Gastroesophageal sphincter (tissue), 4 donors: ENCODE data around the gene RUNX3. TPM values are rescaled to one million over a fixed set of nuclear protein-coding genes. Genes with fewer than 3 reads are reported as not detected.

Source experiments
- ATAC-seq: fragments of 150-250 bp; one replicate; pipeline ENCODE4 v1.9.1; 2016; ENCODE audit warnings: mild to moderate bottlenecking, moderate library complexity
- H3K27ac ChIP-seq, 4 donors: fragments of 200-600 bp; sonication (generic) in 3 of 4; 1 replicate in 3 of 4; 2 replicates in 1 of 4; pipeline ENCODE4 v1.5.1; 2016 to 2019
- H3K27me3 ChIP-seq: fragments of 200-600 bp; sonication (generic); one replicate; pipeline ENCODE4 v1.5.1; 2019
- H3K36me3 ChIP-seq, 2 donors: fragments of 200-600 bp; sonication (generic); one replicate each; pipeline ENCODE4 v1.5.1; 2019; ENCODE audit warnings: control low read depth in 1 of 2
- H3K4me1 ChIP-seq, 3 donors: fragments of 200-600 bp; sonication (generic); 1 replicate in 2 of 3; 2 replicates in 1 of 3; pipeline ENCODE4 v1.5.1; 2016 to 2019; ENCODE audit warnings: control low read depth in 2 of 3
- H3K4me3 ChIP-seq, 2 donors: fragments of 200-600 bp; sonication (generic); one replicate each; pipeline ENCODE4 v1.5.1; 2019; ENCODE audit warnings: mild to moderate bottlenecking in 1 of 2, moderate library complexity in 1 of 2
- H3K9me3 ChIP-seq, 3 donors: fragments of 200-600 bp; sonication (generic); one replicate each; pipeline ENCODE4 v1.5.1; 2017 to 2019; ENCODE audit warnings: control low read depth in 2 of 3
- CTCF ChIP-seq, 4 experiments: fragments of 200-600 bp in 2 of 4; fragments of 450-650 bp in 2 of 4; sonication (generic) in 1 of 4; IDR thresholded peaks; one replicate each; pipeline ENCODE4 v1.5.1; 2017 to 2019; ENCODE audit warnings: antibody characterized with exemption in 4 of 4, mild to moderate bottlenecking in 2 of 4, moderate library complexity in 2 of 4
- EP300 ChIP-seq: sonication (generic); formaldehyde crosslinking; IDR thresholded peaks from one replicate; pipeline ENCODE4 v1.6.1; 2017; ENCODE audit warnings: antibody characterized with exemption, mild to moderate bottlenecking
- POLR2A ChIP-seq, 2 donors: fragments of 450-650 bp; IDR thresholded peaks; one replicate each; pipeline ENCODE4 v1.6.1; 2017; ENCODE audit warnings: antibody characterized with exemption in 2 of 2, mild to moderate bottlenecking in 2 of 2, moderate library complexity in 1 of 2
- POLR2AphosphoS5 ChIP-seq: sonication (generic); formaldehyde crosslinking; IDR thresholded peaks from one replicate; pipeline ENCODE4 v1.6.1; 2017; ENCODE audit warnings: antibody characterized with exemption
- WGBS, 2 donors: methylation state at CpG; one replicate each; pipeline ENCODE4 v1.1.5; 2018; ENCODE audit warnings: low coverage in 1 of 2; 5-methylcytosine and 5-hydroxymethylcytosine counted together
- total RNA-seq, 4 donors: library from RNA; depleted of rRNA; stranded (reverse); fragments of >200 nt; gene quantifications; one replicate each; pipeline ENCODE4 v1.1.0, GENCODE V29; 2016

RUNX3 gene
- total RNA-seq, 4 donors from 2014 or later, result 0.62 to 2.0 (median 1.3) TPM

GRCh38 chr1:24933468-24933867, 3.4 kb upstream of the RUNX3 start:
- Histone ChIP-seq H3K36me3 (no peaks in the 10 kb centered on the region), H3K4me3 (no peak overlapping the region), H3K4me1 (peaks cover 0 to 42% (median 23%) of the 10 kb centered on the region in 3 donors), H3K9me3 (peaks cover 0 to 3% (median 0%) of the 10 kb centered on the region in 3 donors), H3K27ac (no peak overlapping the region), H3K27me3 (peaks cover 77% of the 10 kb centered on the region)
- no peak for ATAC-seq
- WGBS, 2 donors, result 20 to 60% methylated on average over 1 to 2 of the region's 12 CpGs
- TF ChIP-seq POLR2AphosphoS5 (no peak), POLR2A (IDR thresholded peaks at IDR 0.05) (no peak), EP300 (no peak), CTCF (IDR thresholded peaks at IDR 0.05) (no peak)

- peaks cover 83% of the 10 kb centered on the region for H3K27me3 ChIP-seq
- no peak overlapping the region for H3K4me3 ChIP-seq
These were observed 2.7 kb upstream of the RUNX3 start for GRCh38 chr1:24932725-24933294.

GRCh38 chr1:24932284-24932683, 2.2 kb upstream of the RUNX3 start:
- TF ChIP-seq CTCF (IDR thresholded peaks at IDR 0.05) (peak in 3 of 4 experiments; percentile 45 to 94 (median 57)), POLR2A (IDR thresholded peaks at IDR 0.05) (no peak)
- Histone ChIP-seq H3K4me1 (peaks cover 0 to 47% (median 23%) of the 10 kb centered on the region in 3 donors), H3K4me3 (peak overlapping the region in 1 of 2 donors; percentile 33), H3K36me3 (no peaks in the 10 kb centered on the region), H3K27me3 (peaks cover 89% of the 10 kb centered on the region), H3K27ac (no peak overlapping the region), H3K9me3 (no peaks in the 10 kb centered on the region)
- WGBS, 2 donors, result 20 to 31% methylated on average over 1 to 6 of the region's 34 CpGs
- ATAC-seq, result peak; percentile 44

More at GRCh38 chr1:24932725-24933294, 2.7 kb upstream of the RUNX3 start:
- no peak overlapping the region for H3K27ac ChIP-seq
- no peaks in the 10 kb centered on the region for H3K36me3 ChIP-seq
- TF ChIP-seq EP300, result no peak
- TF ChIP-seq POLR2AphosphoS5, result no peak
- no peak for TF ChIP-seq CTCF (IDR thresholded peaks at IDR 0.05)
- no peak for TF ChIP-seq POLR2A (IDR thresholded peaks at IDR 0.05)
- WGBS, 2 donors, result 43 to 71% methylated on average over 1 to 11 of the region's 13 CpGs
- no peak for ATAC-seq
- H3K4me1 ChIP-seq, result peaks cover 0 to 47% (median 23%) of the 10 kb centered on the region in 3 donors
- no peaks in the 10 kb centered on the region for H3K9me3 ChIP-seq

- no CpG with 5 or more reads among the region's 63 CpGs for WGBS, 2 donors
- no peak for ATAC-seq
- H3K36me3 ChIP-seq, result no peaks in the 10 kb centered on the region
- no peaks in the 10 kb centered on the region for H3K9me3 ChIP-seq
- peaks cover 0 to 47% (median 23%) of the 10 kb centered on the region in 3 donors for H3K4me1 ChIP-seq
- H3K27me3 ChIP-seq, result peaks cover 95% of the 10 kb centered on the region
- peak; percentile 13 for TF ChIP-seq POLR2AphosphoS5
- TF ChIP-seq POLR2A (IDR thresholded peaks at IDR 0.05), result no peak
- TF ChIP-seq CTCF (IDR thresholded peaks at IDR 0.05), result no peak
- TF ChIP-seq EP300, result no peak
- H3K27ac ChIP-seq, result no peak overlapping the region
- H3K4me3 ChIP-seq, result peak overlapping the region in 1 of 2 donors; percentile 33
These were observed 1.6 kb upstream of the RUNX3 start for GRCh38 chr1:24931468-24932231.

GRCh38 chr1:24931146-24931467, 1.0 kb upstream of the RUNX3 start:
- H3K36me3 ChIP-seq, result no peaks in the 10 kb centered on the region
- peaks cover 100% of the 10 kb centered on the region for H3K27me3 ChIP-seq
- no peaks in the 10 kb centered on the region for H3K9me3 ChIP-seq
- H3K4me1 ChIP-seq, result peaks cover 0 to 47% (median 23%) of the 10 kb centered on the region in 3 donors
- H3K27ac ChIP-seq, result no peak overlapping the region
- 0% methylated on average over 3 of the region's 21 CpGs; no CpG with 5 or more reads in 1 of the 2 donors for WGBS, 2 donors
- H3K4me3 ChIP-seq, result no peak overlapping the region
- no peak for ATAC-seq
- TF ChIP-seq POLR2AphosphoS5 (no peak), EP300 (no peak), CTCF (IDR thresholded peaks at IDR 0.05) (no peak), POLR2A (IDR thresholded peaks at IDR 0.05) (no peak)
